Hematopoietic multipotent progenitor cell treated with erythropoietin and hydrocortisone succinate and interleukin-3 and kit ligand, for 17 days (in vitro differentiated cells): ENCODE measurements around the gene PAX7.

Experiments
- DNase-seq: peaks from one replicate; pipeline ENCODE4 v3.0.0-alpha.2; 2015; ENCODE audit warnings: low spot score

Gene PAX7

DNA sequence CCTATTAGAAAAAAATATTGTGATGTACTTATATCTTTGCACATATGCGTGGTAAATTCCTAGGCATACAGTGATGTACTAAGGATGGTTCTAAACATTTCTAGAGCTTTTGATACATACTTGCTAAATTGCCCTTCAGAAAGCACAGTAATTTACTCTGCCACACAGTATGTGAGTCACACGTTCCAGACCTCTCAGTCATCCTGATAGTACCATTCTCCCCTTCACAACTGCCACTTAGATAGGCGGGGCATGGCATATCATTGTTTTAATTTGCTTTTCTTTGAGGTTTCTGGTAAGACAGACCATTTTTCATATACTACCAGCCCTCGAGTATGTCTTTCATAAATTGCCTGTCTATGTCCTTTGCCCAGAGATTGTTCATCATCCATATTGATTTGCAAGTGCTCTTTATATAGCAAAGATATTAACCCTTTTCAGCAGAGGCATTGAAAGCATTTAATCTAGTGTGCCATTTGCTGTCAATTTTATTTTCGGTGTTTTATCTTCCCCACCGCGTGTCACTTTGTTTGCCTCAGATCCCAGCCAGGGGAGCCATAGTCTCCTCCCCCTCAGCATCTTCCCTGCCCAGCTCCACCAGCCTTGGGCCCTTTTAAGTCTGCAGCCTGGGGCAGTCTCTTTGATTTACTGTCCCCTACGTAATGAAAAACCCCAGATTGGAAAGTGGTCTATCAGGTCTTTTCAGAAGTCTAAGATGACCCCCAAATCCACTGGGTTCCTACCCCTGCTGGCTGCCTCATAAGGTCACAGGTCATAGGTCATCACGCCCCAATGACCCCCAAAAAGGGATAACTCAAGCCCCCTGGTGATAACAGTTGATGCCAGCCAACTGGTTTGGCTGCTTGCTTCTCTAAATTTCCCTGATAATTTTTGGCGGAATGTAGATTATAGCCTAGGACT, 11.8 kb upstream of the PAX7 start:
- DNase-seq: no peak

DNA sequence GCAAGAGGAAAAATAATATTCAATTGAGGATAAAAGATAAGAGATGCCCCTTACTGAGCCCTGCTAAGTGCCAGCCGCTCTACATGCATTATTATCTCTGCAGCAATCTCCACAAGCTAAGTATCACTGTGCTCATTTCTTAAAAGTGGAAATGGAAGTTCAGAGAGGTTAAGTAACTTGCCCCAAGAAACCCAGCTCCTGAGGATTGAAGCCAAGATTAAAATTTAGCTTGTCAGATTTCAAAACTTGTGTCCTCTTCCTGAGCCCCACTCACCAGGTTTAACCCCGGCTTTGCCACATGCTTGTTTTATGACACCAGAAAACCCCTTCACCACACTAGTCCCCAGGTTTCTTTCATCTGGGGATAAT, 11.2 kb upstream of the PAX7 start:
- DNase-seq: no peak

DNA sequence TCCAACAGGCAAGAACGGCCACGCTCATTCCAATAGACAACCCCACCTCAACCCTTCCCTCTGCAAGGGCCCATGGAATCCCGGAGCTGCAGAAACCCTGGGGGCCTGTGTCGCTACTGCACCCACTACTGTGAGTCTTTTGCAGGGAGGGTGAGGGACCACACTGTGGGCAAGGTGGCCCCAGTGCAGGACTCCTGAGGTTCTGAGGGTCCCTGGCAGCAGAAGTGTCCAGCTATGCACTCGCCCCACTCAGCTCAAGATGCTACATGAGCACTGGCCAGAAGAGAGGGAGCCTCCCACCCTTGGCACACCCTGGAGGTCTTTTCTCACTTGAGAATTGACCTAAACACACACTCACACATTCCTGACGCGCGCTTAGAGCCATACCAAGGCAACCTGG, 2.1 kb upstream of the PAX7 start:
- no peak for DNase-seq

DNA sequence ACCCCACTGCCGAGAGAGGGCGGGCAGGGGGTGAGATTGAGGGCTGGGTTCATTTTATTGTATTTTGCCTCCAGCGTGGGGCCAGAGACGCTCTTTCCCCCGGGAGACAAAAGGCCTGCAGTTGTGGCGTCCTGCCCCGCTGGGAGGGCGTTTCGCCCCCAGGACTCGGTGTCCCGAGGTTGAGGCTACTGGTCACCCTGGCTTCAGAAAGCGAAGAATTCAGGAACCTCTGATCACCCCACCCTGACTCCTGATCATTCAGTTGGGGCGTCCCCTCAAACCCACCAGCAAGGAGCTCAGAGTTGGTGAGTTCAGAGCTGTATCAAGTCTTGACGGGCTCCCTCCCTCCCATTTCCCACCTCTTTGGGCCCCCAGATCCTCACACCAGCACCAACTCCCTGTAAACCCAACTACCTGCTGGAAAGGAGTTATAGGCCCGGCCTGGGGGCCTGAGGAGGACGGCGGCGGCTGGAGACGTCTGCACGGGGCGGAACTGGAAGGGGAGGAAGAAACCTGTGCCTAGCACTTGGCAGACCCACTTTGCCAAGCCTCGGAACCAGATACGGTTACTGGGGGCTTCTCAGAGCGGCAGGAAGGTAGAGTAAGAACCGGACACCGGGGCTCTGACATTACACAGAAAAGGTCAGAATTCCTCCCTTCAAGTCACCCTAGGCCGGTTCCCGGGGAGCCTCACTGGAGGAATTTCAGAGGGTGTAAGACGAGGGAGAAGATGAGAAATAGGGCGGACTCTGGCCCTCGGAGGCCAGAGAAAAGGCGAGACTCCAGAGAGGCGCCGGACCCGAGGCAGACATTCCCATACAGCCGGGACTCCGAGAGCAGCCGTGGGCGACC, 761 bp upstream of the PAX7 start:
- DNase-seq: no peak

DNA sequence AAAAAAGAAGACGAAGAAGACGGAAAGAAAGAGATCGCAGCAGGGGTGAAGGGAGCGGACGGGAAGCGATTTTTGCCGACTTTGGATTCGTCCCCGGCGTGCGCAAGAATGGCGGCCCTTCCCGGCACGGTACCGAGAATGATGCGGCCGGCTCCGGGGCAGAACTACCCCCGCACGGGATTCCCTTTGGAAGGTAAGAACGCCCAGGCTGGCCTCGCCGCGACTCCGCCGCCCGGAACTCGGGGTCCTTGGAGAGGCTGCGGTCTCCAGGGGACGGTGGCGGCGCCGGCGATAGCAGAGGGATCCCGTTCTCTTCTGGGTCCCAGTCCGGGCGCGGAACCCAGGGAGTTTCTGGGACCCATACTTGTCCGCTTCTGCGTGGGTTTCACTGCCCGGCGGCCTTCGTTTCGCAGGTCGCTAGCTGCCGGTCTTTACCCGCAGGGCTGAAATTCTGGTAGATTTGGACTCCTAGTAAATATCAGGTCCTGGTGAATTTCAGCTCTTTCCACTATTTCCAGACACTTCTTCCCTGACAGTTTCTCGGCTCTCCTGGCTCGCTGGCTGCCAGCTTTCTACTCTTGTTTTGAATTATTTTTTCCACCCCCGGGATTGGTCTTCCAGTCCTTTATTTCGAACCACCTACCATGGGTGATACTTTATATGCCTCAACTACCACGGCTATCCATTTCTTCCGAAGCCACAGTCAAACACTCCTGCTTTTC, 1.0 kb downstream of the PAX7 start:
- no peak for DNase-seq

DNA sequence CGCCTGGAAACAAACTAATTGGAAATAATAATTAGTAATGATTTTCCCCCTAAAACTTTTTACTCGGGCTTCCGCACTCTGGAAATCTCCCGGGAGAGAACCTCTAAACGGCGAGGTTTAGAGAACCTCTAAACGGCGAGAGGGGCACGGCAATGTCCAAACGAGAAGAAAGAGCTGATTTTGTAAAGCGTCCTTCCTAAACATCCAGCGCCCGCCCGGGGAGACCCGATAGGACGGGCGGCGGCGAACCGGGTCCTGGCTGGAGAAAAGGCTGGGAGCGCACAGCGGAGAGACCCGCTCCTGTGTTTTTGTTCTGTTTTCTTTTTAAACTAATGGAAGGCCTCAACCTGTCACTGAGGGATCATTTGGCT, 1.6 kb downstream of the PAX7 start:
- no peak for DNase-seq

DNA sequence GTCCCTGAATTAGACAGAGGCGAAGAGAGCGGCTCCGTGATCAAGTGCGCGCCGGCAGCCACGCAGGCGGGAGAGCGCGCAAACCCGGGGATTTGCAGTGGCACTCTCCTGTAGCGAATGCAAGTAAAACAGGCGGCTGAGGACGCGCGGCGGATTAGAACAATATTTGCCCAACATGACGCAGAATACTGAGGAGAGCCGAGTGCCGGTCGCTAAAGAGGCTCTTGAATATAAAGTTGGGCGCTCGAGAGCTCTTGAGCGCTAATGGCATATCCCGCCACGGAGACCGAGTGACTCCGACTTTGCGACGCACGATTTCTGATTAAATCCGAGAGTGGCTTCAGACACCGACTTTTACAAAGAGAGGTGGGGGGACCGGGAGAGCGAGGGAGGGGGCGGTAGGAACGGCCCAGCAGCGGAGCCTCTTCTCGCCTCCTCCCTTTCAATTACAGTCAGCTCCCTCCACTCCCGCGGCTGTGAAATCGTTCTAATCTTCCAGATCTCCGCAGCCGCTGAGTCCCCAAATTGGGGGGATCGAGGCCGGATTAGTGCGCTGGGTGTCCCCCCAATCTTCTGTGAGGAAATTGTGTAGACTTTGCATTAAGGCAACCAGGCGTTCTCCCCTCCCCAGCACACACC, 2.3 kb downstream of the PAX7 start:
- DNase-seq: no peak

DNA sequence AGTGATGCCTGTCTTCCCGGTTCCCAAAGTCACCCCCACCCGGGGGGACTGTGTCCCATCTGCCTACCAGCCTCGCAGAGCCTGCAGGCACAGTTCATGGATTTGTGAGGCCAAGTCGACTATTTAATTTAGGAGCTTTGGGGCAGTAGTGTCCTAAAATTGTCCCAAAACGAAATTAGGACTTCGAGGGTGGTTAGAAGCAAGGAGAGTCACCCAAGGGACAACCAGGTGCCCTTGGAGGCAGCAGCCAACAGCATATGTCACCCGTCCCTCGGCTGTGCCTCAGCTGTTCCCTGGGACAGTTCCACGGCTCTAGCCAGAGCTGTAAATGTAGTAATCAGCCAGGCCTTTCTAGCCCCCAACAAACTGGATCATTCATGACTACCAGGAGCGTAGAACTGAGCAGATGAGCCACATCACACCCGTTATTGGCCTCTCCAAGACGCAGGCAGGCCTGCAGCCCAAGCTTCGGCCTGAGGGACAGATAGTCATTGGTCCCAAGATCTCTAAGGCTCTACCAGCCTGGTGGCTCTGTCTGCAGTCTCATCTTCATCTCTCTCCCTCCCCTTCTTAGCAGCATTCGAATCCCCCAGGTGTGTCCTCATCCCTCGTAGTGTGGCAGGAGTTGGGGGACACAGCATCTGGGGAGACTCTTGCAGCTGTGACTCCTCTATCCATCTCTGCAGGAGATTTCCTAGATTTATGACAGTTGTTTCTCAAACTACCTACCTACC, 2.9 kb downstream of the PAX7 start:
- no peak for DNase-seq

DNA sequence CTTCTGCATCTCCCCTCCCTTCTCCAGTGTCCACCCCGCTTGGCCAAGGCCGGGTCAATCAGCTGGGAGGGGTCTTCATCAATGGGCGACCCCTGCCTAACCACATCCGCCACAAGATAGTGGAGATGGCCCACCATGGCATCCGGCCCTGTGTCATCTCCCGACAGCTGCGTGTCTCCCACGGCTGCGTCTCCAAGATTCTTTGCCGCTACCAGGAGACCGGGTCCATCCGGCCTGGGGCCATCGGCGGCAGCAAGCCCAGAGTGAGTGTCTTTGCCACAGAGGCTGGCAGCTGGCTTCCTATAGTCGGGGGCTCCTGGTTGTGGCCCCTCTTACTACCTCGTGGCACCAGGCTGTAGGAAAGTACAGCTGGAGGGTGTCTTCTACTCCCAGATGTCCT, 3.6 kb downstream of the PAX7 start:
- no peak for DNase-seq

DNA sequence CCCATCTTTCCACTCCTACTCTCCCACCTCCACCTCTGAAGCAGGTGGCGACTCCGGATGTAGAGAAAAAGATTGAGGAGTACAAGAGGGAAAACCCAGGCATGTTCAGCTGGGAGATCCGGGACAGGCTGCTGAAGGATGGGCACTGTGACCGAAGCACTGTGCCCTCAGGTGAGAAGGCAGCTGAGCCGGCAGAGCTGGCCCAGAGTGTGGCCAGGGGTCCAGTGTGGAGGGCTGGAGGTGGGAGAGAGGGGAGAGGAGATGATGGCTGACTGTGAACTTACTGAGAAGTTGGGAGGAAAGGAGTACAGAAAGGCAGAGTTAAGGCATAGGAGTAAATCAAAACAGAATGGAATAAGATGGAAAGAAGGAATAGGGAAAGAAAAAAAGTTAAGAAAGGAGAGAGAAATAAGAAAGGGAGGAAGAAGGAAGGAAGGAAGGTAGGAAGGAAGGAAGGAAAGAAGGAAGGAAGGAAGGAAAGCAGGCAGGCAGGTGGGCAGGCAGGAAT, 4.5 kb downstream of the PAX7 start:
- no peak for DNase-seq

DNA sequence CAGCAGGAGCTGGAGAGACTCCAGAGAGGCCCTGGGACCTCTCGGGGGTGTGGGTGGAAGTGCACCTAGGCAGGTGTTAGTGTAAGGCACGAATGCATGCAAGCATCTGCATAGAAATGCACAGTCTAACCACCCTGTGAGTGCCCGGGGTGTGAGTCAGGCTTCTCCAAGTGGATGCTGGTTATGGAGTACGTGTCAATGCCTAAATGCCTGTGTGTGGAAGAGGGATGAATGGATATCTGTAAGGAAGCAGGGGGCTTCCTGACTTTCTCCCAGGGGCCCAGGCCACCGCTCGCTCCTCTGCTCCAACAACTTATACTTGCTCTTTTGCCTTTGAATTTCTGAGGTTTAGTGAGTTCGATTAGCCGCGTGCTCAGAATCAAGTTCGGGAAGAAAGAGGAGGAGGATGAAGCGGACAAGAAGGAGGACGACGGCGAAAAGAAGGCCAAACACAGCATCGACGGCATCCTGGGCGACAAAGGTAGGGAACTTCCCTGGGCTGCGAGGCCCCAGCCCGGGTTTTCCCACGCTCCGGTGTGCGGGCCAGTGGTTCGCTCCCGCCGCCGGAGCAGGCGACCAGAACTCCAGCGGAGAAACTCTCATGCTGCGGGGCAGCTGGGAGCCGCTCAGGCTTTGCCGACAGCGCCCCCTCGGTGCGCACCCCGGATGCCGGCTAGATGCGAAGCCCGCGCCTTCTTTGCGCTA, 5.4 kb downstream of the PAX7 start:
- DNase-seq: no peak

DNA sequence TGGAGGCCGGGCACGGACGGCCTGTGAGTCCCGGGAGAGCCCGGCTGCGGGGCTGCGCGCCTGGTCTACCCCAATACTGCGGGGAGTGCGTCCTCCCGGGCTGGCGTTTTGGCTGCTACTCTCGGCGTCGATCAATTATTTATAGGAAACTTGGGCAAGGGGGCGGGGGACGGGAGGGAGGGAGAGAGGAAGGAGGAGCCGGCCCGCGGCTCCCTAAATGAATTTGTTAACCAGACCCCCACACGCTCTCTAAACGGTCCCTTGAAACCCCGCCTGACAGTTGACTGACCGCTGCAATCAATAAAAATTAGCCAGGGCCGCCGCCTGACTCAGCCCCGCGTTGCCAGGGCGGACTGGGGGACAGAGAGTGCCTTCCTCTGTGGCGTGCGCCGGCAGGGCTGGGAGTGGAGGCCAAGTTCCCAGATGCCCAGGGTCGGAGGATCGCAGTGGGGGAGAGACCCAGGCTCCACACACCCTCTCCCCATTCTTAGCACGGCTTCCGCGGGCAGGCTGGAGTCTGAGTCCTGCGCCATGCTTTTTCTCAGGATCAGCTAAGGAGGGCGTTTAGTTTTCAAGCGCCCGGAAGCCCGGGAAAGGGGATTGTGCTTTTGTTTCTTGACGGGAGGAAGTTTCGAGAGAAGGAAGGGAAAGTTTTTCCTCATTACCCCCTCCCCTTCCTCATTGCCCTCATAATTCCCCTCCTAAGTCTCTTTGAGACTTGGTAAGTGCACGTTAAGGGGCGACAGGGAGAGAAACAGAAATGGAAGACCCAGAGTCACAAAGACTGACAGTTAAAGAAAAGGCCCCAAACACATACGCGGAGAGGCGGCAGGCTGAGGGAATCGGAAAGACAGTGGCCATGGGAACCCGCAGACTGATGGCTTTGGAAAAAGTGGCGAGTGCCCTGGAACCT, 6.2 kb downstream of the PAX7 start:
- no peak for DNase-seq

DNA sequence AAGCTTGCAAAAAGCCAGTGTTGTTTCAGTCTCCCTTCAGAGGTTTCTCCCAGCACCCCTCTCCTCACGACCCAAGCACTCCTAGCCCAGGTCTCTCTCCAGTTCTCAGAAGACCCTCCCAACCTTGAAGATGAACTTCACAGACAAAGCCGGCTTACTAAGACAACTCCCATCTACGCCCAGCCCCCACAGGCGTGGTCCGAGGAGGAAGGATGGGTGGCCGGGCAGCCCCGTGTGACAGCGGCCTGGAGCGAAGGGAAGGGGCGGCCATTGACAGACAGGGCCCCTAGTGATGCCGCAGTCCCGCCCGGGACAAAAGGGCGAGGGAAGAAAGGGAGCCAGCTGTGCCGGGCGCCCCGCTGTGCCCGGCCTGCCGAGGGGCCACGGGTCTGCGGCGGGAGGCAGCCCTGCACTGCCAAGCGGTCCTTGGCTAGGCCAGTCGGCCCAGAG, 6.9 kb downstream of the PAX7 start:
- DNase-seq: no peak

DNA sequence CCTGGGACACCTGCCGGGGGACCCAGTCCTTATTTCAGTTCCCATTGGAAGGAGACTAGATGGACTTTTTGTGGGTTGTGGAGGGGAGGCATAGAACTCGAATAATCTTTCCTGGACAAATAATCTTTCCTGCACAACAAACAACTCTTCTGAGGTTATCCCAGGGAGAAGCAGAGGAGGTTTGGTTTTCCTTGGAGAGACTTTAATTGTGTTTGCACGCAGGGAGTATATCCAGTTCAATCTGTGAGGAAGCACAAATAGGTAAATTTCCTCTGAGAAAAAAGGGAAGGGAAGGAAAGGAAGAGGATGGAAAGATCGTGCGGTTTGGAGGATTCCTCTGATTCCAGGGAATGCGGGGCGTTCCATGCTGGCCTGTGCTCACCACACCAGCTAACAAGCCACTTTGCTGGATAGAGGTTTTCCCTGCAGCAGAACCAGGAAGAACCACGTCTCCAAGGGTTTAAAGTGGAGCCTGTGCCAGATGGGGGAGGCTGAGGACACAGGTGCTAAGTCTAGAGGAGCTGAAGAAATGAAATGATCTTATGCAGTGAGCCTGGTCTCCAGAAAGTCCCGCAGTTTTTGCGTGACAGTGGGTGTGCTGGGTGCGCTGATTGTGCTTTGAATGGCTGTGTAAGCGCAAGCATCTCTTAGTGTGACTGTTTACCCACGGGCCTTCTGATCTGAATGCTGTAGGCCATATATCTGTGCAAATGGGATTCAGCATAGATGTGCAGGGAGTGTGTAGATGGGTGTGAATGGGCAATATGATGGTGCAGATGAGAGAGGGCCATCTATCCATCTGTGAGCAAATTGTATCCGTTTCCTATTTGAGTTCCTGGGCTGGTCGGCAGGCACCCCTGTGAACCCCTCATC, 7.6 kb downstream of the PAX7 start:
- DNase-seq: no peak

DNA sequence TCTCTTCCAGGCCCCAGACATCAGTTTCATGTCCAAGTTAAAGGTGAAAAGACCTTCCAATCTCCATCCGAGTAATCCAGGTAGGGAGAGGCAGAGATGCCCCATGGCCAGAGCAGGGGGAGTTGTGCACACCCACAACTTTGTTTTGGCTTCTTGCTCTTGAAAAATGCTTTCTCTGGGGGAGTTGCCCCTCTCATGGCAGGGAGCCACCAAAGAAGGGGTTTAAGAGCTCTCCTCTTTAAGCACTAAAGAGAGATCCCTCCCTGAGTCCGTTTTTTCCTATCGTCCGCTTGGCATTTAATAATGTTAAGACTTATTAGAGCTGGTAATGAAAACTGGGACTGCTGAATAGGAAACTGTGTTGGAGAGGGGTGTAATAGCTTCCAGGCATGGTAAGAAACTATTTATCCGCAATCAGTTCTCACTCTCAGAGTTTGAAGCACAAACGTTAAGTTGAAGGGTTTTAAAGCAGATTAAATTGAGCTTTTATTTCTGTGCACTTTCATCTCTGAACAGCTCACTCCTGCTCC, 8.3 kb downstream of the PAX7 start:
- no peak for DNase-seq

DNA sequence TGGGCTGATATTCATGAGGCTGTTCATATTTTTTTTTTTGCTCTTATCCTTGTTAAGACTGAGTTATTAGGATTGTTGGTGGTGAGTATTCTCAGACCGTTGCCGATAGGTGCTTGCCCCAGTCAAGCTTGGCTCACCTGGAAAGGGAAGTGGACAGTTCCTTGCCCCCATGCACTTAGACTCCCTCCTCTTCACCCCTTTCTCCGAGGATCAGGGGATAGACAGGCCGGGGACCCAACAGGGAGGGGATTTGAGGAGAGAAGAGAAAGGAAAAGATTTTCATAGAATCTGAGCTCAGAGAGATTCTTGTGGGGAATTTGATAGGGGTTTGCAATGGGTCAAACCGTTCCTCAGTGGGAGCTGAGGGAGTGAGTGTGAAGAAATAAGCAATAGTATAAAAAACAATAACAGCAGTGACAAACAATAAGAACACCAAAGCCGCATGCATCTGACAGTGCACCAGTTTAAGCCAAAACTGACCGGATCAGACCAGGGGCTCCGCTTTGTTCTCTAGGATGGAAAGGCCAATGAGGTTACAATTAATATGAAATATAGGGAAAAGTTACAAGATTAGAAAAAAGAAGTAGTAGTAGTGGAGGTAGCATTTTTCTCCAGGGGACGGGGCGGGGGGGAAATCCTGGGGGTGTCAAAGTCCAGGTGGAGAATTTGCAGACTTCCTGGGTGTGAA, 8.9 kb downstream of the PAX7 start:
- no peak for DNase-seq

DNA sequence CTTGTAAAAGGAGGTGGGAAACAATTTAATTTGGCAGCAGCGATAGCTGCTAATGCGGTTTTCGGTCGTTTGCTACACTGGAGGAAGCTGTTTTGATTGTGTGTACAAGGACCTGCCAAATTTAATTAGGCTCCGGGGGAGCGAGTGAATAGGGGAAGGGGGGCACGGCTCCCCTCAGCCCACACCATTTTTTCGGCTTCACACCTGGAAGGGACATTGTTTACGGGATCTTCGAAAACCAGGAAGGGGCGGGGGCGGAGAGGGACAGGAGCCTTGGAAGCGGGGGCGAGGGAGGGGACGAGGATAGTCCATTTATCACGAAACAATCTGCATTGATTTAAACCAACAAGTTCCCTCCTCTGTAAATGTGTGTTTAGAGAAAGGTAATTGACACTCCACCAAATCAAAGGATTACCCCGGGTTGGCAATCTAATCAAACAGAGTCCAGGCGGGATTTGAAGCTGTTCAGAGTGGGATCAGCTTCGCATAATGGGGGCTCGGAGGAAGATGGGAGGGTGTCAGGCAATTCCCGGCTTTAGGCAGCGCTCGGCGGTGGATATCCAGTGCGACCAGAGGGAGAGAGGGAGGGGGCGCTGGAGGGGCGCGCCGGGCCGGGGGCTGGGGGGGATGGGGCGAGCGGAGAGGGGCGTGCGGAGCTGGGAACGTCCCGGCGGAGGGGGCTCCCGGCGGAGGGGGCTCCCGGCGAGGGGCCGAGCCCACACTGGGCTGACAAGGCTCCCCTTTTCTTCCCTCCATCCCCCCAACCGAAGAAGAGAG, 9.8 kb downstream of the PAX7 start:
- DNase-seq: no peak
